Endothelial cell of umbilical vein (primary cell): ENCODE measurements around the gene PKN3.

Experiments used
- CTCF ChIP-seq, 2 donors: IDR thresholded peaks; 1 replicate in 1 of 2; 2 replicates in 1 of 2; pipeline ENCODE4 v1.5.1; 2011; ENCODE audit warnings: low read length in 2 of 2, mild to moderate bottlenecking in 2 of 2, moderate library complexity in 2 of 2, control low read depth in 1 of 2, inconsistent platforms in 1 of 2, low read depth in 1 of 2; ENCODE audit not compliant: insufficient read depth in 1 of 2; ENCODE audit errors: extremely low read depth in 1 of 2
- FOS ChIP-seq: IDR thresholded peaks from 2 replicates; pipeline ENCODE4 v1.6.1; 2011; ENCODE audit warnings: mild to moderate bottlenecking, low read length, moderate library complexity, borderline replicate concordance; ENCODE audit not compliant: insufficient read depth
- POLR2A ChIP-seq: IDR thresholded peaks from 2 replicates; pipeline ENCODE4 v1.6.1; 2012; ENCODE audit warnings: low read depth, mild to moderate bottlenecking, control low read depth, low read length

DNA sequence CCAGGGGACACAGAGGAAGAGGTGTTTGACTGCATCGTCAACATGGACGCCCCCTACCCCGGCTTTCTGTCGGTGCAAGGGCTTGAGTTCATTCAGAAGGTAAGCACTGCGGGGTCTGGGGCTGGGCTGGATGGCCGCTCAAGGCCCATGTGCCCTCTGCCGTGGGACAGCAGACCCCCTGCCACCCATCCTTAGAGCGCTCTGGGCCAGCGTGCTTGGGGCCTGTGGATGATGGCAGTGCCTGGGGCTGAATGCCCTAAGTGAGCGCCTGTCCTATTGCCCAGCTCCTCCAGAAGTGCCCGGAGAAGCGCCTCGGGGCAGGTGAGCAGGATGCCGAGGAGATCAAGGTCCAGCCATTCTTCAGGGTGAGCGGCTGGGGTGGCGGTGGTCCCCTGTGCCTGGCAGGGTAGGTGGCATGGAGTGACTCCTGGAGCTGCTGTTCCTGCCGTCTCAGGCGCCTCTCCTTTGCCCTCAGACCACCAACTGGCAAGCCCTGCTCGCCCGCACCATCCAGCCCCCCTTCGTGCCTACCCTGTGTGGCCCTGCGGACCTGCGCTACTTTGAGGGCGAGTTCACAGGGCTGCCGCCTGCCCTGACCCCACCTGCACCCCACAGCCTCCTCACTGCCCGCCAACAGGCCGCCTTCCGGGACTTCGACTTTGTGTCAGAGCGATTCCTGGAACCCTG lies 17.8 kb downstream of the PKN3 start:
- TF ChIP-seq CTCF (IDR thresholded peaks at IDR 0.05; ENCODE audit: extremely low read depth in 1 of 2, insufficient read depth in 1 of 2, low read depth in 1 of 2, low read length in 2 of 2) (no peak), POLR2A (no peak), FOS (no peak)
